ENCODE measurements around the gene OGDH. TPM values are rescaled to one million over a fixed set of nuclear protein-coding genes. Genes with fewer than 3 reads are reported as not detected.

Gene OGDH
- total RNA-seq, 3 donors from 2014 or later (not counting 1 experiment from before 2014, with no cell fraction given), result 69.2 to 86.7 (median 81.4) TPM

- no peaks in the 10 kb centered on the region for H3K36me3 Mint-ChIP-seq
- peaks cover 81% of the 10 kb centered on the region for H3K4me1 ChIP-seq (ENCODE audit: control insufficient read depth, insufficient read depth, low read length)
Observed at GRCh38 chr7:44629829-44630522, 23.5 kb downstream of the OGDH start.

GRCh38 chr7:44630792-44631457 lies 24.5 kb downstream of the OGDH start:
- Mint-ChIP-seq H3K36me3 (no peaks in the 10 kb centered on the region), H3K9me3 (no peaks in the 10 kb centered on the region), H3K4me3 (peak overlapping the region; percentile 81), H3K27ac (peak overlapping the region; percentile 85 to 94), H3K4me1 (peaks cover 60 to 63% of the 10 kb centered on the region in 2 donors), H3K27me3 (ENCODE audit: low read depth in 2 of 2) (no peaks in the 10 kb centered on the region)
- no peaks in the 10 kb centered on the region for H3K27me3 ChIP-seq (ENCODE audit: control insufficient read depth, insufficient read depth, low read length)
- no peak for TF ChIP-seq CTCF (IDR thresholded peaks at IDR 0.05)
- H3K27ac ChIP-seq (ENCODE audit: low read length), result peak overlapping the region; percentile 72
- DNase-seq (no peak), ATAC-seq (peak in 1 of 3 donors; percentile 1)
- no peaks in the 10 kb centered on the region for H3K9me3 ChIP-seq (ENCODE audit: control insufficient read depth, insufficient read depth, low read length)
- peaks cover 4% of the 10 kb centered on the region for H3K36me3 ChIP-seq (ENCODE audit: control insufficient read depth, insufficient read depth, low read length)
- H3K4me3 ChIP-seq (ENCODE audit: low read length), result no peak overlapping the region
- WGBS (ENCODE audit: insufficient coverage), result 39% methylated on average over 10 of the region's 11 CpGs
- intact Hi-C loops (cut with micrococcal nuclease), result loop anchor here (1.0 to 10.0 kb wide), 5 partner anchors 8 to 346 kb away; partner anchors contain the start of genes MYO1G, OGDH and ZMIZ2
- peaks cover 82% of the 10 kb centered on the region for H3K4me1 ChIP-seq (ENCODE audit: control insufficient read depth, insufficient read depth, low read length)

More at GRCh38 chr7:44629829-44630522, 23.5 kb downstream of the OGDH start:
- H3K36me3 ChIP-seq (ENCODE audit: control insufficient read depth, insufficient read depth, low read length), result peaks cover 13% of the 10 kb centered on the region
- peak overlapping the region; percentile 72 for H3K27ac ChIP-seq (ENCODE audit: low read length)
- ATAC-seq (no peak), DNase-seq (peak in 1 of 2 donors; percentile 21)
- intact Hi-C loops (cut with micrococcal nuclease), result loop anchor here (2.0 to 10.0 kb wide), 3 partner anchors 115 to 347 kb away; partner anchors contain the start of genes MYO1G and ZMIZ2
- H3K4me1 Mint-ChIP-seq, result peaks cover 50 to 53% of the 10 kb centered on the region in 2 donors
- H3K9me3 ChIP-seq (ENCODE audit: control insufficient read depth, insufficient read depth, low read length), result no peaks in the 10 kb centered on the region
- H3K27me3 ChIP-seq (ENCODE audit: control insufficient read depth, insufficient read depth, low read length), result no peaks in the 10 kb centered on the region
- no peaks in the 10 kb centered on the region for H3K9me3 Mint-ChIP-seq
- TF ChIP-seq CTCF (IDR thresholded peaks at IDR 0.05), result no peak
- WGBS (ENCODE audit: insufficient coverage), result 68% methylated on average over 13 of the region's 13 CpGs
- H3K27ac Mint-ChIP-seq, result peak overlapping the region; percentile 69 to 85
- no peaks in the 10 kb centered on the region for H3K27me3 Mint-ChIP-seq (ENCODE audit: low read depth in 2 of 2)
- H3K4me3 ChIP-seq (ENCODE audit: low read length), result no peak overlapping the region
- peak overlapping the region; percentile 81 for H3K4me3 Mint-ChIP-seq

GRCh38 chr7:44631458-44632115 lies 25.2 kb downstream of the OGDH start:
- H3K36me3 ChIP-seq (ENCODE audit: control insufficient read depth, insufficient read depth, low read length), result peaks cover 3% of the 10 kb centered on the region
- Mint-ChIP-seq H3K27me3 (ENCODE audit: low read depth in 2 of 2) (no peaks in the 10 kb centered on the region), H3K27ac (peak overlapping the region; percentile 85 to 94), H3K9me3 (no peaks in the 10 kb centered on the region), H3K4me3 (peak overlapping the region; percentile 81), H3K36me3 (no peaks in the 10 kb centered on the region), H3K4me1 (peaks cover 61 to 62% of the 10 kb centered on the region in 2 donors)
- no peaks in the 10 kb centered on the region for H3K9me3 ChIP-seq (ENCODE audit: control insufficient read depth, insufficient read depth, low read length)
- ATAC-seq, result peak; percentile 74 to 85 (median 80)
- peak in 1 of 2 donors; percentile 81 for DNase-seq
- intact Hi-C loops (cut with micrococcal nuclease), result loop anchor here (1.0 to 10.0 kb wide), 5 partner anchors 8 to 346 kb away; partner anchors contain the start of genes MYO1G, OGDH and ZMIZ2
- WGBS (ENCODE audit: insufficient coverage), result 28% methylated on average over 4 of the region's 6 CpGs
- H3K4me3 ChIP-seq (ENCODE audit: low read length), result no peak overlapping the region
- no peak for TF ChIP-seq CTCF (IDR thresholded peaks at IDR 0.05)
- H3K27ac ChIP-seq (ENCODE audit: low read length), result peak overlapping the region; percentile 72
- no peaks in the 10 kb centered on the region for H3K27me3 ChIP-seq (ENCODE audit: control insufficient read depth, insufficient read depth, low read length)
- H3K4me1 ChIP-seq (ENCODE audit: control insufficient read depth, insufficient read depth, low read length), result peaks cover 82% of the 10 kb centered on the region

All from natural killer cell (primary cell).